CD4-positive, alpha-beta T cell treated with Interleukin-21 for 1 hour (primary cell): ENCODE measurements around the gene CCDC9B.
A peak's percentile ranks its signal among the peaks of the same experiment; 100 is the strongest.

Experiments
- DNase-seq: peaks from one replicate; pipeline ENCODE4 v3.0.0-alpha.2; 2020

The CCDC9B gene

DNA sequence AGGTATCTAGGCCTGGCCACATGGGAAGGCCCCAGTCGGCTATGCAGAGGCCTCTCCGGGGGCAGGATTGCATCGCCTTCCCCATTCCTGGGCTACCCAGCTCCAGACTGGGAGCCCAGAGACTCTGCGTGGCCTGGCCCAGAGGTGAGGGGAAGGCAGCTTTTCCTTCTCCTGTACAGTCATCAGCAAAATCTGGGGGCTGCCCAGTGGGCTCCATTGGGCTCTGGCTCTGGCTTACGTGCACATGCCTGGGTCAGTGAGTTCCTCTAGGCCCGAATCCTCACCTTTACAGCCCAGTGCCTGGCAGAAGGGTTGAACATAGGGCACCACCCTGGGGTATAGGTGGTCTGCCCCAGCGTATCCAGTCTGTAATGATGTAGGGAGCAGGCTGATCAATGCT, 53.9 kb downstream of the CCDC9B start:
- DNase-seq = no peak

DNA sequence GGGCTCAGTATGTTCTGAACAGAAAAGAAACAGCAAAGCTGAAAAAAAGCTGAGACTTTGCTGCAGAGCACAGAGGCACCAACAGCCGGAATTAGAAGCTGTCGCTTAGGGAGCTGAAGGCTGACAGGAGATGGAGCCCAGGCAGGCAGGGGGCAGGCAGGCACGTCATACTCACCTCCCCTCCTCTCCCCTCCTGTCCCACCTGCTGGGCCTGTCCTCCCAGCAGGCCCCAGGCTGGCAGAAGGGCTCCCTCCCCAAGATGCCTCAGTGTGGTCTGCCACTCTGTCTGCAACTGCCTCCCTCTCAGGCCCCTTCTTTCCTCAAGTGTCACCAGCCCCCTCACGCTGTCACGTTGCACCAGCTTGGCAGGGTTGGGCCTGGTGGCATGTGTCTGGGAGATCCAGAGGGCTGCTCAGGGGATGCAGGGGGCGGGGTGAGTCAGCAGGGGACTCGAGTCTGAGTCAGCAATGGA, 54.6 kb downstream of the CCDC9B start:
- no peak for DNase-seq

DNA sequence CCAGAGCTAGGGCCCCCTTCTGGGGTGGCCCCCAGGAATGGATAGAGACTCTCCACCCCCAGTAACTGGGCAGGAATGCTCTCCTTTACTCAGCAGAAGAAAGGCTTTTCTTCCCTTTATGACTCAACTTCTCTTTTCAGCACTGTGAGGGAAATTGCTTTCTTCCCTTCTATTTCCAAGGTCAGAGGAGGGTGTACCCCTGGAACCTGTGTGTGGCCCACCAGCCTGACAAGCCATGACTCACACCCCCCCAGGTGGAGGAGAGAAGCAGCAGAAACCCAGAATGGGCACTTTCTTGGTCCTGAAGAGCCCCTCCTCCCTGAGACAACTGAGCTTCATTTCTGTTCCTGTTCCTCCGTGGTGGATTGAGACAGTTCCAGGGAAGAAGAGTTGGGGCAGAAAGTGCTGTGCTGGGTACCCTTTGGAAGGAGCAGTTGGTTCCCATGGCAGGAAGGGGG, 55.2 kb downstream of the CCDC9B start:
- DNase-seq = no peak

DNA sequence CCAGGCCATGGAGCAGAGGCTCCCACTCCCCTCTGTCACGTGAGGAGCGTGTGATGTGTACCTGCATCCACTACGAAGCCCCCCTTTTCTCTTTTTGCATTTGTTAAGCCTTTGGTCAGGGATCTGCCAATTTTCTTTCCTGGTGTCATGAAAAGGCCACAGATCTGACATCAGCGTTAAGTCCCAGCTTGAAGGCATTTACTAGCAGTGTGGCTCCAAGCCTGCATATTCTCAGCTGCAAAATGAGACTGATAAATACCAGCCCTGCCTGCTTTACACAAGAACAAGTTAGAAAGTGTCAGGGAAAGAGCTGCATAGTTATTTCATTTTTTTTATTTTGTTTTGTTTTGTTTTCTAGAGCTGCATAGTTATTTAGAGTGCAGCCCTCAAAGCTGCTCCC, 55.6 kb downstream of the CCDC9B start:
- no peak for DNase-seq

DNA sequence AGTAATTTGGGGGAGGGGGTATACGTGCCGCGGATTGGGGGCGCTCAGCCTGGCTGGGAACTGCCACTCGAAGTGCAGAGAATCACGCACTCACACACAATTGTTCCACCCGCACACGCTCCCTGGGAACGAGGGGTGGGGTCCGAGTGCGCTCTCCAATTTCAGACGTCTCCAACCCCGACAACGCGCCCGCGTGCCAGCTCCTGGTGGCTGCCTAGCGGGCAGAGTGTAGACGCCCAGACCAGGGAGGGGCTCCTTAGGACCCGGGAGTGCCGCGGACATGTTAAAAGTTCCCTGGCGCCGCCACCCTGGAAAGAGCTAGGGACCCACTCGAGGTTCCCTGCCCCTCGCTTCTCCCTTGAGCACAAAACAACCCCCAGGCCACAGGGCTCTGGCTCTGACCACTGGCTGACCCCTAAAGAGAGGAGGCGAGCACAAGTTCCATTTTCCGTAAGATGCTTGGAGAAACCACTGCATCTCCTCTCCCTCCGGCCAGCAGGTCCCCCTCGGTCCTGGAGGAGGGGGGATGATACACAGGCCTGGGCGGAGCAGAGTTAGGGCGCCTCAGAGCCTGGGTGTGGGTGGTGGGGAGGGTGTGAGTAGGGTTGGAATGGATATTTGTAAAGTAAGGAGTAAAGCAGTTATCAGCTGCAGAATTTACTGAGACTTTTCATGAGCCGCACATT, 57.0 kb downstream of the CCDC9B start:
- no peak for DNase-seq

DNA sequence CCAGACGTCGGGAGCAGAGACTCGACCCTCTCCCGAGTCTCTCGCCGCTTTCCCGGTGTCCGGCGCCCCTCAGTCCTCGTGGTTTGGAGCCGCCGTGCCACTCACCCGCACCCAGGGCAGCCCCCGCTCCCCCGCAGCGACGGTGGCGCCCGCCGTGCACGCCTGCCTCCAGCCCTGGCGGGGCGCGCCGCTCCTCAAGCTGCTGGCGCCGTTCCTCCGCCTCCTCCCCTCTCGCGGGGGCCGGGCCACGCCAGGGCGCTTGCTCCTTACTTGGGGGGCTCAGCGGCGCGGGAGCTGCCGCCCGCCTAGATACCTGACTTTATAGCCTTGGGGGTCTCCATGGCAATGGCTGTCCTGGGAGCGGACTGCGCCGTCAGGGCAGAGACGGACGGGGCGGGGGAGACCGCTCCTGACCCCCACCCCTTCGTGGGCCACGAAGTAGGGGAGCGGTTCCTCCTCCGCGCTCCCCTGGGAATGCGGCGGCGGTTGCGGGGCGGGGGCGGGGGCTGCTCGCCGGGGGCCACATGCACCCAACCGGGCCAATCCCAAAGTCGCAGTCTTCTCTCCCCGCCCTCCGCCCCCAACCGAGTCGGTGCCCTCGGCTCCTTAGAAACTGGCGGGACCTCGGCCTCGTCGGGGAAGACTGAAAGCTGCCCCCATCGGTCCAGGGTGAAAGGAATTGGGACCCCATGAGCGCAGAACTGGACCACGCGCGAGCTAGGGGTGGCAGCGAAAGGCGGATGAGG, 57.7 kb downstream of the CCDC9B start, which contains the start of gene ANKRD63:
Gene ANKRD63 (minus strand): TSS at position 196 of the 746 bp plus-strand sequence. CDS start 478 bp downstream, outside the sequence.
- DNase-seq = peak; percentile 29

DNA sequence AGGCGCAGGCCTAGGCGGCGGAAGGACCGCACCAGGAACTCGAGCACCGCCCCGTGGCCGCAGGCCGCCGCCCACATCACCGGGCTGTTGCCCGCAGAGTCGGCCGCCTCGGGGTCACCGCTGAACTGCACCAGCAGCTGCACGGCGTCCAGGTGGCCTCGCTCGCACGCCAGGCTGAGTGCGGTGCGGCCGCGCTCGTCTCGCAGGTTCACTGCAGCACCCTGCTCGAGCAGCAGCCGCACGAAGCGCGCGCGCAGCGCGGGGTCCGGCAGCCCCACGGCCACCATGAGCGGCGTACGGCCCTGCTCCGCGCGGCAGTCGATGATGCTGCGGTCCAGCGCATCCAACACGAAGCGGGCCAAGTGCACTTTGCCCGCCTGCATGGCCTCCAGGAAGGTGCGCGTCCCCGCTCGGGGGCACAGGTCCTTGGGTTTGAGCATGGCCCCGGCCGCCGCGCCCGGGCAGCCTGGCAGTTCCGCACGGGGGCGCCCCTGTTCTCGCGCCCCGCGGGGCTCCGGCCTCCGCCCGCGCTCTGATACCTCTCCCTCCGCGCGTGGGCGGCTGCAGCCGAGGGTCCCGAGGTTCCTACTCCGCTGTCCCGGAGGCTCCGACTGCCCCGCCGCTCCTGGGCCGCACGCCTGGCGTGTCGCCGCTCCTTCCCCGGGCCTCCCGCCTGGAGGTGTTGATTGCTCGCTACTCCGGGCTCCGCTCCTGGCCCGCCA, 58.4 kb downstream of the CCDC9B start:
- peak; percentile 56 for DNase-seq

DNA sequence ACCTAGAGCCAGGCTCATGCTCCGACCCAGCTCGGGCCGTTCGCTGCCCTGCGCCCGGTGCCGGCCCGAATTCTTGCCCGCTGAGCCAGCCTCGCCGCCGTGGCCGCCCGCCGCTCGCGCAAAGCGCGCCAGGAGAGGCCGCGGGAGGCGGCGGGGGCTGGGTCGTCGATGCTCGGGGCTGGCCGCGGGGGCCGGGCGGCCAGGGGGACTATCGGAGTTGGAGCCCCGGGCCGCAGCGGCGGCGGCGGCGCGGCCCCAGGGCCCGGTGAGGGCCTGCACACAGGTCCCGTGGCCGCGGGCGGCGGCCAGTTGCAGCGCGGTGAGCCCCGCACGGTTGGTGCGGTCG, 59.0 kb downstream of the CCDC9B start:
- DNase-seq = no peak
